Right atrium auricular region (tissue), 2 donors: ENCODE results near the gene SULF2. TPM values are rescaled to one million over a fixed set of nuclear protein-coding genes. Genes with fewer than 3 reads are reported as not detected.

Source experiments
- DNase-seq: peaks from one replicate; pipeline ENCODE4 v3.0.0-alpha.2; 2019; ENCODE audit warnings: low spot score
- H3K27ac ChIP-seq, 2 donors: fragments of 200-600 bp; sonication (generic); 1 replicate in 1 of 2; 2 replicates in 1 of 2; pipeline ENCODE4 v1.5.1; 2016 to 2019
- H3K27me3 ChIP-seq, 2 donors: fragments of 200-600 bp; sonication (generic); one replicate each; pipeline versions ENCODE4 v1.5.1 to v1.6.0; 2017 to 2019
- H3K36me3 ChIP-seq: fragments of 200-600 bp; sonication (generic); one replicate; pipeline ENCODE4 v1.5.1; 2016
- H3K4me1 ChIP-seq, 2 donors: fragments of 200-600 bp; sonication (generic); one replicate each; pipeline versions ENCODE4 v1.5.1 to v1.6.0; 2017 to 2019
- H3K4me3 ChIP-seq, 2 donors: fragments of 200-600 bp; sonication (generic); 1 replicate in 1 of 2; 2 replicates in 1 of 2; pipeline ENCODE4 v1.5.1; 2017 to 2019; ENCODE audit warnings: mild to moderate bottlenecking in 1 of 2, moderate library complexity in 1 of 2
- H3K9me3 ChIP-seq, 2 donors: fragments of 200-600 bp; sonication (generic); one replicate each; pipeline ENCODE4 v1.5.1; 2019
- CTCF ChIP-seq, 2 donors: fragments of 200-600 bp; sonication (generic); IDR thresholded peaks; one replicate each; pipeline ENCODE4 v1.5.1; 2019; ENCODE audit warnings: antibody characterized with exemption in 2 of 2
- total RNA-seq, 2 donors: library from RNA; depleted of rRNA; stranded (reverse); fragments of >200 nt; gene quantifications; one replicate each; pipeline ENCODE4 v1.1.0, GENCODE V29; 2016

The SULF2 gene
- total RNA-seq, 2 donors from 2014 or later = 33.7 to 57.8 TPM

- no peaks in the 10 kb centered on the region for H3K36me3 ChIP-seq
- no peak overlapping the region for H3K27ac ChIP-seq
- no peak for TF ChIP-seq CTCF (IDR thresholded peaks at IDR 0.05)
- no peak overlapping the region for H3K4me3 ChIP-seq
- peaks cover 0 to 16% of the 10 kb centered on the region in 2 donors for H3K4me1 ChIP-seq
- H3K27me3 ChIP-seq = no peaks in the 10 kb centered on the region
- H3K9me3 ChIP-seq = no peaks in the 10 kb centered on the region
- no peak for DNase-seq
Observed at GRCh38 chr20:47751449-47751848, 33.8 kb downstream of the SULF2 start.

- H3K9me3 ChIP-seq = no peaks in the 10 kb centered on the region
- H3K27ac ChIP-seq = peak overlapping the region in 1 of 2 donors; percentile 53
- TF ChIP-seq CTCF (IDR thresholded peaks at IDR 0.05) = no peak
- peak; percentile 63 for DNase-seq
- no peaks in the 10 kb centered on the region for H3K36me3 ChIP-seq
- H3K27me3 ChIP-seq = no peaks in the 10 kb centered on the region
- H3K4me3 ChIP-seq = no peak overlapping the region
- peaks cover 0 to 16% of the 10 kb centered on the region in 2 donors for H3K4me1 ChIP-seq
Observed at GRCh38 chr20:47749339-47749738, 35.9 kb downstream of the SULF2 start.

- peaks cover 0 to 16% of the 10 kb centered on the region in 2 donors for H3K4me1 ChIP-seq
- peak overlapping the region in 1 of 2 donors; percentile 53 for H3K27ac ChIP-seq
- TF ChIP-seq CTCF (IDR thresholded peaks at IDR 0.05) = no peak
- H3K4me3 ChIP-seq = no peak overlapping the region
- H3K36me3 ChIP-seq = no peaks in the 10 kb centered on the region
- H3K27me3 ChIP-seq = no peaks in the 10 kb centered on the region
- no peak for DNase-seq
- no peaks in the 10 kb centered on the region for H3K9me3 ChIP-seq
Observed at GRCh38 chr20:47748823-47749222, 36.5 kb downstream of the SULF2 start.

GRCh38 chr20:47748069-47748468 lies 37.2 kb downstream of the SULF2 start:
- peak overlapping the region in 1 of 2 donors; percentile 53 for H3K27ac ChIP-seq
- H3K4me3 ChIP-seq = no peak overlapping the region
- H3K36me3 ChIP-seq = no peaks in the 10 kb centered on the region
- no peaks in the 10 kb centered on the region for H3K9me3 ChIP-seq
- no peak for DNase-seq
- TF ChIP-seq CTCF (IDR thresholded peaks at IDR 0.05) = no peak
- H3K27me3 ChIP-seq = no peaks in the 10 kb centered on the region
- H3K4me1 ChIP-seq = peaks cover 0 to 16% of the 10 kb centered on the region in 2 donors

GRCh38 chr20:47747669-47748031 lies 37.6 kb downstream of the SULF2 start:
- Histone ChIP-seq H3K27me3 (no peaks in the 10 kb centered on the region), H3K4me1 (peaks cover 0 to 16% of the 10 kb centered on the region in 2 donors), H3K9me3 (no peaks in the 10 kb centered on the region), H3K36me3 (no peaks in the 10 kb centered on the region), H3K27ac (no peak overlapping the region), H3K4me3 (no peak overlapping the region)
- TF ChIP-seq CTCF (IDR thresholded peaks at IDR 0.05) = no peak
- no peak for DNase-seq

GRCh38 chr20:47744803-47745202 lies 40.5 kb downstream of the SULF2 start:
- no peak overlapping the region for H3K4me3 ChIP-seq
- H3K27me3 ChIP-seq = no peaks in the 10 kb centered on the region
- no peak overlapping the region for H3K27ac ChIP-seq
- no peaks in the 10 kb centered on the region for H3K9me3 ChIP-seq
- no peak for TF ChIP-seq CTCF (IDR thresholded peaks at IDR 0.05)
- no peaks in the 10 kb centered on the region for H3K36me3 ChIP-seq
- no peak for DNase-seq
- peaks cover 0 to 14% of the 10 kb centered on the region in 2 donors for H3K4me1 ChIP-seq
